Measurements from ENCODE around the gene DBN1.

The DBN1 gene

GRCh38 chr5:177442066-177442826 lies 31.2 kb downstream of the DBN1 start:
- DNase-seq: no peak

- no peak for DNase-seq
Observed at GRCh38 chr5:177440990-177441780, 32.2 kb downstream of the DBN1 start.

- DNase-seq: no peak
Observed at GRCh38 chr5:177440211-177440989, 33.0 kb downstream of the DBN1 start.

GRCh38 chr5:177439518-177440053 lies 33.8 kb downstream of the DBN1 start:
- no peak for DNase-seq

- DNase-seq: no peak
Observed at GRCh38 chr5:177438468-177438867, 35.0 kb downstream of the DBN1 start.

- DNase-seq: no peak
Observed at GRCh38 chr5:177437623-177438022, 35.8 kb downstream of the DBN1 start.

GRCh38 chr5:177435847-177436536 lies 37.4 kb downstream of the DBN1 start:
- no peak for DNase-seq

- DNase-seq: no peak
Observed at GRCh38 chr5:177434942-177435738, 38.3 kb downstream of the DBN1 start.

GRCh38 chr5:177434437-177434836 lies 39.0 kb downstream of the DBN1 start:
- DNase-seq: no peak

GRCh38 chr5:177433658-177434217 lies 39.7 kb downstream of the DBN1 start:
- DNase-seq: no peak

GRCh38 chr5:177432839-177433657 lies 40.4 kb downstream of the DBN1 start:
- DNase-seq: no peak

GRCh38 chr5:177432143-177432838 lies 41.1 kb downstream of the DBN1 start:
- DNase-seq: no peak

- DNase-seq: no peak
Observed at GRCh38 chr5:177431317-177432142, 41.9 kb downstream of the DBN1 start.

GRCh38 chr5:177430972-177431316 lies 42.5 kb downstream of the DBN1 start:
- no peak for DNase-seq

GRCh38 chr5:177430140-177430951 lies 43.1 kb downstream of the DBN1 start:
- DNase-seq: no peak

GRCh38 chr5:177429248-177430040 lies 44.0 kb downstream of the DBN1 start:
- no peak for DNase-seq

- no peak for DNase-seq
Observed at GRCh38 chr5:177428574-177429217, 44.7 kb downstream of the DBN1 start.
